Measurements from ENCODE around the gene TIGD6. TPM values are rescaled to one million over a fixed set of nuclear protein-coding genes. Genes with fewer than 3 reads are reported as not detected.
"Not testable (repeated sequence)": the region's sequence is repeated elsewhere in the genome, so short reads cannot be mapped to it uniquely, and the experiment has no call there.

The TIGD6 gene
- total RNA-seq = 1 to 10 TPM; 2.4 to 3.3 TPM

- peaks cover 22% of the 10 kb centered on the region for H3K4me1 Mint-ChIP-seq
- H3K27me3 Mint-ChIP-seq = no peaks in the 10 kb centered on the region
- peak within 1 kb of the TSS; percentile 97 for H3K27ac Mint-ChIP-seq
- peak within 1 kb of the TSS; percentile 95 for H3K4me3 Mint-ChIP-seq
- peaks cover 52% of the 10 kb centered on the region for H3K36me3 Mint-ChIP-seq (ENCODE audit: low read depth)
- ATAC-seq (replicated peaks) = peak; percentile 87
- H3K9me3 Mint-ChIP-seq = no peaks in the 10 kb centered on the region
These were observed at the start of gene TIGD6, which contains the start of gene HMGXB3 for GRCh38 chr5:150000256-150000989. TIGD6 (minus strand) TSS chr5:150000654; CDS start chr5:149996348, 4,306 bp downstream. HMGXB3 (plus strand) TSS chr5:150000739; CDS start chr5:150004853, 4,114 bp downstream.

- H3K36me3 Mint-ChIP-seq (ENCODE audit: low read depth) = peaks cover 98% of the 10 kb centered on the region
- no peaks in the 10 kb centered on the region for H3K9me3 Mint-ChIP-seq
- ATAC-seq (replicated peaks) = no peak
- no peak overlapping the region for H3K4me3 Mint-ChIP-seq
- no peaks in the 10 kb centered on the region for H3K27me3 Mint-ChIP-seq
- no peak overlapping the region for H3K27ac Mint-ChIP-seq
- no peaks in the 10 kb centered on the region for H3K4me1 Mint-ChIP-seq
These were observed 45.6 kb upstream of the TIGD6 start for GRCh38 chr5:150046031-150046430.

- Mint-ChIP-seq H3K9me3 (no peaks in the 10 kb centered on the region), H3K36me3 (ENCODE audit: low read depth) (peaks cover 98% of the 10 kb centered on the region), H3K27me3 (no peaks in the 10 kb centered on the region), H3K4me3 (no peak overlapping the region), H3K4me1 (no peaks in the 10 kb centered on the region), H3K27ac (no peak overlapping the region)
- ATAC-seq (replicated peaks) = no peak
These were observed 45.1 kb upstream of the TIGD6 start for GRCh38 chr5:150045549-150045948.

GRCh38 chr5:150044712-150045111 is 44.3 kb upstream of the TIGD6 start:
- no peak for ATAC-seq (replicated peaks)
- Mint-ChIP-seq H3K36me3 (ENCODE audit: low read depth) (peaks cover 98% of the 10 kb centered on the region), H3K9me3 (no peaks in the 10 kb centered on the region), H3K4me3 (no peak overlapping the region), H3K27ac (no peak overlapping the region), H3K4me1 (no peaks in the 10 kb centered on the region), H3K27me3 (no peaks in the 10 kb centered on the region)

GRCh38 chr5:150044329-150044681 is 43.9 kb upstream of the TIGD6 start:
- H3K9me3 Mint-ChIP-seq = no peaks in the 10 kb centered on the region
- peak overlapping the region; percentile 4 for H3K27ac Mint-ChIP-seq
- no peaks in the 10 kb centered on the region for H3K27me3 Mint-ChIP-seq
- no peak overlapping the region for H3K4me3 Mint-ChIP-seq
- H3K36me3 Mint-ChIP-seq (ENCODE audit: low read depth) = peaks cover 98% of the 10 kb centered on the region
- no peaks in the 10 kb centered on the region for H3K4me1 Mint-ChIP-seq
- no peak for ATAC-seq (replicated peaks)

GRCh38 chr5:150043657-150044328 is 43.3 kb upstream of the TIGD6 start:
- H3K4me3 Mint-ChIP-seq = no peak overlapping the region
- H3K27me3 Mint-ChIP-seq = no peaks in the 10 kb centered on the region
- ATAC-seq (replicated peaks) = no peak
- peaks cover 98% of the 10 kb centered on the region for H3K36me3 Mint-ChIP-seq (ENCODE audit: low read depth)
- H3K4me1 Mint-ChIP-seq = no peaks in the 10 kb centered on the region
- H3K27ac Mint-ChIP-seq = peak overlapping the region; percentile 4
- H3K9me3 Mint-ChIP-seq = no peaks in the 10 kb centered on the region

GRCh38 chr5:150042459-150042858 is 42.0 kb upstream of the TIGD6 start:
- H3K4me1 Mint-ChIP-seq = no peaks in the 10 kb centered on the region
- H3K4me3 Mint-ChIP-seq = no peak overlapping the region
- peaks cover 98% of the 10 kb centered on the region for H3K36me3 Mint-ChIP-seq (ENCODE audit: low read depth)
- no peaks in the 10 kb centered on the region for H3K27me3 Mint-ChIP-seq
- ATAC-seq (replicated peaks) = no peak
- H3K27ac Mint-ChIP-seq = no peak overlapping the region
- H3K9me3 Mint-ChIP-seq = no peaks in the 10 kb centered on the region

GRCh38 chr5:150038547-150038946 is 38.1 kb upstream of the TIGD6 start:
- ATAC-seq (replicated peaks) = no peak
- Mint-ChIP-seq H3K4me3 (no peak overlapping the region), H3K27ac (peak overlapping the region; percentile 17), H3K27me3 (no peaks in the 10 kb centered on the region), H3K4me1 (no peaks in the 10 kb centered on the region), H3K9me3 (no peaks in the 10 kb centered on the region), H3K36me3 (ENCODE audit: low read depth) (peaks cover 100% of the 10 kb centered on the region)

- Mint-ChIP-seq H3K27me3 (no peaks in the 10 kb centered on the region), H3K9me3 (no peaks in the 10 kb centered on the region), H3K4me3 (no peak overlapping the region), H3K27ac (no peak overlapping the region), H3K4me1 (no peaks in the 10 kb centered on the region), H3K36me3 (ENCODE audit: low read depth) (peaks cover 100% of the 10 kb centered on the region)
- ATAC-seq (replicated peaks) = no peak
These were observed 36.1 kb upstream of the TIGD6 start for GRCh38 chr5:150036513-150036912.

GRCh38 chr5:150035139-150035895 is 34.9 kb upstream of the TIGD6 start:
- Mint-ChIP-seq H3K4me3 (no peak overlapping the region), H3K4me1 (no peaks in the 10 kb centered on the region), H3K36me3 (ENCODE audit: low read depth) (peaks cover 100% of the 10 kb centered on the region), H3K27ac (peak overlapping the region; percentile 8), H3K9me3 (no peaks in the 10 kb centered on the region), H3K27me3 (no peaks in the 10 kb centered on the region)
- ATAC-seq (replicated peaks) = no peak

GRCh38 chr5:150034662-150035061 is 34.2 kb upstream of the TIGD6 start:
- H3K4me3 Mint-ChIP-seq = no peak overlapping the region
- H3K9me3 Mint-ChIP-seq = no peaks in the 10 kb centered on the region
- ATAC-seq (replicated peaks) = no peak
- H3K36me3 Mint-ChIP-seq (ENCODE audit: low read depth) = peaks cover 99% of the 10 kb centered on the region
- H3K4me1 Mint-ChIP-seq = no peaks in the 10 kb centered on the region
- H3K27me3 Mint-ChIP-seq = no peaks in the 10 kb centered on the region
- peak overlapping the region; percentile 8 for H3K27ac Mint-ChIP-seq

GRCh38 chr5:150033334-150033733 is 32.9 kb upstream of the TIGD6 start:
- Mint-ChIP-seq H3K4me1 (no peaks in the 10 kb centered on the region), H3K36me3 (ENCODE audit: low read depth) (peaks cover 99% of the 10 kb centered on the region), H3K4me3 (no peak overlapping the region), H3K9me3 (no peaks in the 10 kb centered on the region), H3K27me3 (no peaks in the 10 kb centered on the region), H3K27ac (peak overlapping the region; percentile 8)
- no peak for ATAC-seq (replicated peaks)

- H3K4me1 Mint-ChIP-seq; H3K4me3 Mint-ChIP-seq; H3K9me3 Mint-ChIP-seq; H3K27ac Mint-ChIP-seq; ATAC-seq (replicated peaks); H3K27me3 Mint-ChIP-seq: not testable (repeated sequence)
- H3K36me3 Mint-ChIP-seq (ENCODE audit: low read depth) = peaks cover 98% of the 10 kb centered on the region
These were observed 27.6 kb upstream of the TIGD6 start for GRCh38 chr5:150028047-150028446.

- Mint-ChIP-seq H3K4me3 (no peak overlapping the region), H3K9me3 (no peaks in the 10 kb centered on the region), H3K4me1 (peaks cover 6% of the 10 kb centered on the region), H3K27me3 (no peaks in the 10 kb centered on the region), H3K27ac (no peak overlapping the region), H3K36me3 (ENCODE audit: low read depth) (peaks cover 98% of the 10 kb centered on the region)
- ATAC-seq (replicated peaks) = no peak
These were observed 26.3 kb upstream of the TIGD6 start for GRCh38 chr5:150026682-150027172.

All from activated T-helper 17 cell treated with anti-CD3 and anti-CD28 coated beads, Interleukin-2, amount 50 U/mL, for 72 hours (primary cell).